ENCODE results near the gene LRP5. TPM values are rescaled to one million over a fixed set of nuclear protein-coding genes. Genes with fewer than 3 reads are reported as not detected.
A peak's percentile ranks its signal among the peaks of the same experiment; 100 is the strongest.

LRP5 gene
- total RNA-seq, 1 donor from 2014 or later, result 65.0 TPM

DNA sequence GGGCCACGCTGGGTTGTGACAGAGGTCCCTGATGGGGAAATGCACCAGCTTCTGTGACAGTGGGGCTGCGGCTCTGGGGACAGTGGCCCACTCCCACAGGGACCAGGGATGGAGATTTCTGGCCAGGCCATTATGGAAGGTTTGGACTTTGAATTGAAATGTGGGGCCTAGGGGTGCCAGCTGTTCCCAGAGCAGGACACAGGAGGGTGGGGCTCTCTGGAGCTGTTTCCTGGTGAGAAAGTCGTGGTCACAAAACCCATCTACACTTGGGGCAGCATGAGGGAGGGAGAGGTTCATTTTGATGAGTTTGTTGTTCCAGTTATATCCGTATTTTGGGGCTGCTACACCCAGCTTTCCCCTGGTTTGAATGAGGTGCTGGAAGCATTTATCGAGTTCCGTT is 52.2 kb downstream of the LRP5 start:
- TF ChIP-seq, protein P1, sequence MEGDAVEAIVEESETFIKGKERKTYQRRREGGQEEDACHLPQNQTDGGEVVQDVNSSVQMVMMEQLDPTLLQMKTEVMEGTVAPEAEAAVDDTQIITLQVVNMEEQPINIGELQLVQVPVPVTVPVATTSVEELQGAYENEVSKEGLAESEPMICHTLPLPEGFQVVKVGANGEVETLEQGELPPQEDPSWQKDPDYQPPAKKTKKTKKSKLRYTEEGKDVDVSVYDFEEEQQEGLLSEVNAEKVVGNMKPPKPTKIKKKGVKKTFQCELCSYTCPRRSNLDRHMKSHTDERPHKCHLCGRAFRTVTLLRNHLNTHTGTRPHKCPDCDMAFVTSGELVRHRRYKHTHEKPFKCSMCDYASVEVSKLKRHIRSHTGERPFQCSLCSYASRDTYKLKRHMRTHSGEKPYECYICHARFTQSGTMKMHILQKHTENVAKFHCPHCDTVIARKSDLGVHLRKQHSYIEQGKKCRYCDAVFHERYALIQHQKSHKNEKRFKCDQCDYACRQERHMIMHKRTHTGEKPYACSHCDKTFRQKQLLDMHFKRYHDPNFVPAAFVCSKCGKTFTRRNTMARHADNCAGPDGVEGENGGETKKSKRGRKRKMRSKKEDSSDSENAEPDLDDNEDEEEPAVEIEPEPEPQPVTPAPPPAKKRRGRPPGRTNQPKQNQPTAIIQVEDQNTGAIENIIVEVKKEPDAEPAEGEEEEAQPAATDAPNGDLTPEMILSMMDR (conservative IDR thresholded peaks at IDR 0.05), result no peak
- H3K4me1 Mint-ChIP-seq (ENCODE audit: unreplicated experiment), result peaks cover 10% of the 10 kb centered on the region
- H3K27me3 Mint-ChIP-seq, result no peaks in the 10 kb centered on the region
- H3K4me3 Mint-ChIP-seq, result no peak overlapping the region
- no peak for DNase-seq (ENCODE audit: extremely low spot score, unreplicated experiment)
- H3K27ac Mint-ChIP-seq, result no peak overlapping the region
- peaks cover 19% of the 10 kb centered on the region for H3K36me3 Mint-ChIP-seq
- H3K9me3 Mint-ChIP-seq, result no peaks in the 10 kb centered on the region

DNA sequence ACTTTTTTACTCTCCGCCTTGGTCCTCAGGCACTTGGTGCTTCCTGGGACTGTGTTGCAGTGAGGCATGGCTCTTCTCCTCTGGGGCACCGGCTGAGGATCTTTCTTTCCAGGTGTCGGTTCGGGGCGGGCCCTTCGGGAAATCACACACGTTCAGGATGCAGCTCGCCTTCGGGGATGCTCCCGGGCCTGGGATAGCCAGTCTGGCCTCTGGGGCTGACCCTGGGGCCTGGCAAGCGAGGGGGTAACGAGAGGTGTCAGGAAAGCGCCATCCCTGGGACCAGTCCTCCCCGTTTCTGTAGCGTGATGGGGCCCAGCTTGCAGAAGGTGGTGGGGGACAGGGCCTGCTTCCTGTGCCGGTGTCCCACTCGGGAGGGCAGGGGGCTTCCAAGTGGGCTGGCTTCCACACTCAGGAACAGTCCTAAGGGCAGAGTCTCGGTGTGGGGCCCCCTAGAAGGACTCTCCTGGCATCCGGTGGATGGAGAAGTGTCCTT is 53.6 kb downstream of the LRP5 start:
- H3K4me1 Mint-ChIP-seq (ENCODE audit: unreplicated experiment), result peaks cover 17% of the 10 kb centered on the region
- no peaks in the 10 kb centered on the region for H3K9me3 Mint-ChIP-seq
- no peaks in the 10 kb centered on the region for H3K27me3 Mint-ChIP-seq
- H3K4me3 Mint-ChIP-seq, result no peak overlapping the region
- peaks cover 14% of the 10 kb centered on the region for H3K36me3 Mint-ChIP-seq
- DNase-seq (ENCODE audit: extremely low spot score, unreplicated experiment), result no peak
- no peak overlapping the region for H3K27ac Mint-ChIP-seq
- TF ChIP-seq, protein P1 (conservative IDR thresholded peaks at IDR 0.05), result no peak

DNA sequence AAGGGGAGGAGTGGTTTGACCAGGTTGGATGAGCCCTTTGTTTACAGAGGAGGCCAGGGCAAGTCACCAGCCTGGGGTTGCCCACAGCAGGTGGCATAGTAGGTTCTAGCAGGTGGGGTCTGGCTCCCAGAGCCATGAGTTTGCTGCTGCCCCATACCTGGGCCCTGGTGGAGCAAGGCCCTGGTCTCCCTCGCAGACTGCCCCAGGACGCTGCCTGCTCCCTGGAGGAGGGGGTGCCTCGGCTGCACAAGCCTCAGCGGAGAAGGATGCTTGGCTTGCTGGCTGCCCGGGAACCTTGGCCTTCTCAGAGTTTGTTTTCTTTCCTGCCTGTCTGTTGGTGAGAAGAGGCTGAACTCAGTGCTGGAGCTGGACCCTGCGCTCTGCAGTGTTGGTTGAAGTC is 54.9 kb downstream of the LRP5 start:
- peaks cover 29% of the 10 kb centered on the region for H3K4me1 Mint-ChIP-seq (ENCODE audit: unreplicated experiment)
- no peak overlapping the region for H3K27ac Mint-ChIP-seq
- TF ChIP-seq, protein P1 (conservative IDR thresholded peaks at IDR 0.05), result no peak
- DNase-seq (ENCODE audit: extremely low spot score, unreplicated experiment), result no peak
- peaks cover 13% of the 10 kb centered on the region for H3K36me3 Mint-ChIP-seq
- H3K9me3 Mint-ChIP-seq, result no peaks in the 10 kb centered on the region
- no peaks in the 10 kb centered on the region for H3K27me3 Mint-ChIP-seq
- H3K4me3 Mint-ChIP-seq, result no peak overlapping the region

DNA sequence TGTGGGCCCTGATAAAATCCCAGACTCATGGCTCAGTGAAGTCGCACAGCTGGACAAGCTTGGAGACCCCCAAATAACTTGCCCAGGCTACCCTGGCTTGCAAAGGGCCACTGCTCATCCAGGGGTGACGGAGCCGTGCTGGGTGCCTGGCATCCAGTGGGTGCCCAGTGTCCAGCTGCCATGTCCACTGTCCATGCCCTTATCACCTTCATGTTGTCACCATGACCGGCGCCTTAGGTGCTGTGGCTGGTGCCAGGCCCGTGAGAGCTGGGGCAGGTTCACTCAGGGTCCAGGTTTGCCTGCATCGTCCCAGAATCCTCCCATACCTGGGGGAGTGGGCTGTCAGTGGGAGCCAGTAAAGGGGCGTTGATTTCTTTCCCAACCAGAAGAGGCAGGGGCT is 57.4 kb downstream of the LRP5 start:
- Mint-ChIP-seq H3K36me3 (peaks cover 8% of the 10 kb centered on the region), H3K4me1 (ENCODE audit: unreplicated experiment) (peaks cover 45% of the 10 kb centered on the region), H3K27ac (no peak overlapping the region), H3K4me3 (no peak overlapping the region), H3K9me3 (no peaks in the 10 kb centered on the region), H3K27me3 (no peaks in the 10 kb centered on the region)
- TF ChIP-seq, protein P1 (conservative IDR thresholded peaks at IDR 0.05), result no peak
- no peak for DNase-seq (ENCODE audit: extremely low spot score, unreplicated experiment)

DNA sequence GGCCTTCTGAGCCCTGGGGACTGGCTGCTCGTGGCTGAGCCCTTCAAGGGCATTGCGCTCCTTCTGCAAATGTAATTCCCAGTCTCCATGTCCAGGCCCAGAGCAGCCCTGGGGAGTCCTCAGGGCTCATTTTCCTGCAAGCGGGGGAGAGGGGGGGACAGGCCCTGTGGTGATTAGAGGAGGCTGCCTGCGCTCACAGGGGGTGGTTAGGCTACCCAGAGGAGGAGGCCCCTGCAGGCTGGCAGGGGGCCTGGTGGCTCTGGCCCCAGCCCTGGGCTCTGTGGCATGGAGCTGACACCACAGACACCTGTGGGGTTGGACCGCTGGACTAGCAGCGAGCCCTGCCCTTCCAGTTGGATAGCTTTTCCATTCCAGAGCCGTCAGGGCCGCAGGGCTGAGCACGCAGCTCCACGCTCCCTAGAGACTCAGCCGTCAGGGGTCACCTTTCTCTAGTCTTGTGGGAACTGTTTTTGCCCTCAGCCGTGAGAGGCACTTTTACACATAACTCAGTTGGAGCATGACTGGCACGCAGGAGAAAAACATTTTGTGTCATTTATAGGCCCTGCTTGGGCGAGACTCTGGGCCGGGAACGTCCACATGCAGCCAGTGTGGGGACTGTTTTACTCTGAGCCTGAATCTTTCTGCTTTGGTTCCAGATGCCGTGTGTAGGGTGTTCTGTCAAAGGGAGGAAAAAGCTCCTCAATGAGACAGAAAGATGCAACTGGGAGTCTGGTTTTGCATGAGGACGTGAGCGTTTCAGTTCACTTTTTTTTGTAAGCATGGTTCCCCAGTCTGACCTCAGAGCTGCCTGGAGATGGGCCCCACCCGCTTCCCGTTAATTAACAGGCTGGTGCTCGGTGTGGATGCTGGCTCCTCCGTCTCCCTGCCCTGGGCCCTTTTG is 58.1 kb downstream of the LRP5 start:
- H3K36me3 Mint-ChIP-seq, result peaks cover 8% of the 10 kb centered on the region
- peak overlapping the region; percentile 37 for H3K4me3 Mint-ChIP-seq
- TF ChIP-seq, protein P1 (conservative IDR thresholded peaks at IDR 0.05), result no peak
- H3K27me3 Mint-ChIP-seq, result no peaks in the 10 kb centered on the region
- peaks cover 49% of the 10 kb centered on the region for H3K4me1 Mint-ChIP-seq (ENCODE audit: unreplicated experiment)
- peak overlapping the region; percentile 89 for H3K27ac Mint-ChIP-seq
- no peak for DNase-seq (ENCODE audit: extremely low spot score, unreplicated experiment)
- no peaks in the 10 kb centered on the region for H3K9me3 Mint-ChIP-seq

All from type B pancreatic cell (in vitro differentiated cells).